ENCODE data around the gene FREM1.

Gene FREM1

DNA sequence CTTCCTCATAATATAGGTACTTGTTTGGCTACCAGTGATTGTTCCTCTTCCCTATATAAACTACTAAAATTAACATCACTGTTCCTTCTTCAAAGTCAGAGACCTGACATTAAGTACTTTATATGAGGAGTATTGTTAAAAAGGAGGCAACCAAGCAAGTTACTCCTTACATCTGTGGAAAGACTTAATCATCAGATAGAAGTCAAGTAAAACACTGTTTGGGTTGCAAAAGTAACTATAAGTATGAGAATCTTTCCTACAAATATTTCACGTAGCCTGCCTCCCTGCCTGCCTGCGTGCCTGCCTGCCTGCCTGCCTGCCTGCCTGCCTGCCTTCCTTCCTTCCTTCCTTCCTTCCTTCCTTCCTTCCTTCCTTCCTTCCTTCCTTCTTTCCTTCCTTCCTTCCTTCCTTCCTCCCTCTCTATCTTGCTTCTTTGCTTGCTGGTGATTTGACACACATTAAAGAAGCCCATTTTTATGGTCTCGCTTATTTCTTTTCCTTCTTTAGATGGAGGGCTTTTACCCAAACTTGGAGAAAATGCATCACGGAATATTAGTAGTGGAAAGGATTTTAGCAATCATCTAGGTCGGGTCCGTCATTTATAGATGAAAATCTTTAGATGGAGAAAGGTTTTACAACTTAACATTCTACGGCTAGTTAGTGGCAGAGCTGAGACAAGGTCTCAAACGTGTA is 190.9 kb downstream of the FREM1 start:
- DNase-seq (ENCODE audit: extremely low spot score): no peak
- TF ChIP-seq NFRKB (IDR thresholded peaks at IDR 0.05) (no peak), TARDBP (IDR thresholded peaks at IDR 0.05) (no peak), ELF4 (IDR thresholded peaks at IDR 0.05) (no peak), FOXK2 (IDR thresholded peaks at IDR 0.05) (no peak), BHLHE40 (IDR thresholded peaks at IDR 0.05; ENCODE audit: borderline replicate concordance) (no peak), HDGF (IDR thresholded peaks at IDR 0.05; ENCODE audit: borderline replicate concordance) (no peak), L3MBTL2 (conservative IDR thresholded peaks at IDR 0.05) (no peak)
- POLR2A ChIA-PET: no interaction called here
- CTCF ChIA-PET: no interaction called here

DNA sequence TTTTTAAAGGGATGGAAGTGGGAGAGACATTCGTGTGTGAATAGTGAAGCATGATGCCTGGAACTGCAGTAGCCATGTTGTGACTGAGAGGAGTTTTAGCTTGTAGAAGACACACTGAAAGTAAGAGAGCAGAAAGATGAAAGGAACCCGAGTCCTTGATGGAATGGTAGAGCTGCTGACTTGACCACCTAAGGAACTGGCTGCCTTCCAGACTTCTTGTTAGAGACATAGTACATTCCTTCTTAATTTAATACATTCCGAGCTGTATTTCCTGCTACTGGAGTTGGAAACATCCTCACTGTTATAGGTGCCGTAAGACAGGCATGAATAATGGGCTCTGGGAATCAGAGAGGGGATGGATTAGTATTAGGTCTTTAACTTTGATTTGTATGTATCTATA is 195.1 kb downstream of the FREM1 start:
- DNase-seq (ENCODE audit: extremely low spot score): no peak
- no peak for TF ChIP-seq ELF4 (IDR thresholded peaks at IDR 0.05)
- TF ChIP-seq LEF1 (IDR thresholded peaks at IDR 0.05; ENCODE audit: borderline replicate concordance): no peak
- TF ChIP-seq BHLHE40 (IDR thresholded peaks at IDR 0.05; ENCODE audit: borderline replicate concordance): no peak
- TF ChIP-seq SUZ12 (IDR thresholded peaks at IDR 0.05): no peak
- TF ChIP-seq FOXK2 (IDR thresholded peaks at IDR 0.05): no peak
- no peak for TF ChIP-seq FOXA1 (IDR thresholded peaks at IDR 0.05)
- TF ChIP-seq HDGF (IDR thresholded peaks at IDR 0.05; ENCODE audit: borderline replicate concordance): no peak
- TF ChIP-seq NFRKB (IDR thresholded peaks at IDR 0.05): no peak
- no peak for TF ChIP-seq FOXM1 (IDR thresholded peaks at IDR 0.05; ENCODE audit: borderline replicate concordance)
- TF ChIP-seq ARNT (IDR thresholded peaks at IDR 0.05): no peak
- TF ChIP-seq, protein P1, sequence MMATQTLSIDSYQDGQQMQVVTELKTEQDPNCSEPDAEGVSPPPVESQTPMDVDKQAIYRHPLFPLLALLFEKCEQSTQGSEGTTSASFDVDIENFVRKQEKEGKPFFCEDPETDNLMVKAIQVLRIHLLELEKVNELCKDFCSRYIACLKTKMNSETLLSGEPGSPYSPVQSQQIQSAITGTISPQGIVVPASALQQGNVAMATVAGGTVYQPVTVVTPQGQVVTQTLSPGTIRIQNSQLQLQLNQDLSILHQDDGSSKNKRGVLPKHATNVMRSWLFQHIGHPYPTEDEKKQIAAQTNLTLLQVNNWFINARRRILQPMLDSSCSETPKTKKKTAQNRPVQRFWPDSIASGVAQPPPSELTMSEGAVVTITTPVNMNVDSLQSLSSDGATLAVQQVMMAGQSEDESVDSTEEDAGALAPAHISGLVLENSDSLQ (IDR thresholded peaks at IDR 0.05): no peak
- no peak for TF ChIP-seq L3MBTL2 (conservative IDR thresholded peaks at IDR 0.05)
- POLR2A ChIA-PET: no interaction called here
- CTCF ChIA-PET: no interaction called here

GRCh38 chr9:14713187-14713767 is 197.0 kb downstream of the FREM1 start:
- TF ChIP-seq ELF4 (IDR thresholded peaks at IDR 0.05) (no peak), FOXA1 (IDR thresholded peaks at IDR 0.05) (no peak), NFRKB (IDR thresholded peaks at IDR 0.05) (no peak)
- DNase-seq (ENCODE audit: extremely low spot score): no peak
- POLR2A ChIA-PET: no interaction called here
- CTCF ChIA-PET: no interaction called here

- DNase-seq (ENCODE audit: extremely low spot score): no peak
- TF ChIP-seq TARDBP (IDR thresholded peaks at IDR 0.05) (no peak), HDGF (IDR thresholded peaks at IDR 0.05; ENCODE audit: borderline replicate concordance) (no peak), LEF1 (IDR thresholded peaks at IDR 0.05; ENCODE audit: borderline replicate concordance) (no peak), SP1 (IDR thresholded peaks at IDR 0.05) (no peak), CTBP1 (IDR thresholded peaks at IDR 0.05; ENCODE audit: borderline replicate concordance) (no peak), ELF4 (IDR thresholded peaks at IDR 0.05) (no peak), FOXA1 (IDR thresholded peaks at IDR 0.05) (no peak), ZNF384 (IDR thresholded peaks at IDR 0.05) (no peak)
- ChIA-PET CTCF (interaction anchor here (0.6 kb wide), 1 partner anchor 644 kb away, joined by 3 read pairs; no protein-coding TSS in a partner anchor), POLR2A (no interaction called here)
Observed at GRCh38 chr9:14710804-14711203, 199.4 kb downstream of the FREM1 start.

GRCh38 chr9:14706530-14707140 is 203.6 kb downstream of the FREM1 start:
- TF ChIP-seq L3MBTL2 (conservative IDR thresholded peaks at IDR 0.05): no peak
- TF ChIP-seq CTBP1 (IDR thresholded peaks at IDR 0.05; ENCODE audit: borderline replicate concordance): no peak
- TF ChIP-seq ARNT (IDR thresholded peaks at IDR 0.05): no peak
- no peak for TF ChIP-seq NFRKB (IDR thresholded peaks at IDR 0.05)
- no peak for TF ChIP-seq ELF4 (IDR thresholded peaks at IDR 0.05)
- TF ChIP-seq LEF1 (IDR thresholded peaks at IDR 0.05; ENCODE audit: borderline replicate concordance): no peak
- no peak for TF ChIP-seq SP1 (IDR thresholded peaks at IDR 0.05)
- TF ChIP-seq ZNF384 (IDR thresholded peaks at IDR 0.05): no peak
- TF ChIP-seq BHLHE40 (IDR thresholded peaks at IDR 0.05; ENCODE audit: borderline replicate concordance): no peak
- no peak for TF ChIP-seq FOXA1 (IDR thresholded peaks at IDR 0.05)
- TF ChIP-seq FOXK2 (IDR thresholded peaks at IDR 0.05): no peak
- POLR2A ChIA-PET: no interaction called here

DNA sequence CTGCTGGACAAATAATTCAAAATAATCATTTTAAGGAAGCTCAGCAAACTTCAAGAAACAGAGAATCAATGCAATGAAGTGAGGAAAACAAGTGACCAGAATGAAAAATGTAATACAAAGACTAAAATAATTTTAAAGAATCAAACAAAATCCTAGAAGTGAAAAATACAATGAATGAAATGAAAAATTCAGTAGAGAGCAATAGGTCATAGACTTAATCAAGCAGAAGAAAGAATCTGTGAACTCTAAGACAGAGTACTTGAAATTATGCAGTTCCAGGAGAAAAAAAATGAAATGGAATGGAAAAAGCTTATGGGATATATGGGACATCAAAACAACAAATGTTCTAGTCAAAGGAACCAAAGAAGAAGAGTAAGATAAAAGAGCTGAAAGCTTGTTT is 205.1 kb downstream of the FREM1 start:
- no peak for DNase-seq (ENCODE audit: extremely low spot score)
- TF ChIP-seq CTBP1 (IDR thresholded peaks at IDR 0.05; ENCODE audit: borderline replicate concordance): no peak
- TF ChIP-seq TARDBP (IDR thresholded peaks at IDR 0.05): no peak
- TF ChIP-seq HDGF (IDR thresholded peaks at IDR 0.05; ENCODE audit: borderline replicate concordance): no peak
- no peak for TF ChIP-seq SUZ12 (IDR thresholded peaks at IDR 0.05)
- no peak for TF ChIP-seq FOXK2 (IDR thresholded peaks at IDR 0.05)
- TF ChIP-seq FOXM1 (IDR thresholded peaks at IDR 0.05; ENCODE audit: borderline replicate concordance): no peak
- no peak for TF ChIP-seq L3MBTL2 (conservative IDR thresholded peaks at IDR 0.05)
- TF ChIP-seq BHLHE40 (IDR thresholded peaks at IDR 0.05; ENCODE audit: borderline replicate concordance): no peak
- ChIA-PET POLR2A (interaction anchor here (0.9 kb wide), 1 partner anchor 12 kb away, joined by 3 read pairs; the partner anchor contains the start of gene ZDHHC21), CTCF (interaction anchor here (0.6 kb wide), 1 partner anchor 405 kb away, joined by 3 read pairs; no protein-coding TSS in a partner anchor)

More at GRCh38 chr9:14706530-14707140, 203.6 kb downstream of the FREM1 start:
- CTCF ChIA-PET: no interaction called here
- no peak for DNase-seq (ENCODE audit: extremely low spot score)

GRCh38 chr9:14704281-14704680 is 205.9 kb downstream of the FREM1 start:
- TF ChIP-seq FOXM1 (IDR thresholded peaks at IDR 0.05; ENCODE audit: borderline replicate concordance) (no peak), FOXK2 (IDR thresholded peaks at IDR 0.05) (no peak), CTBP1 (IDR thresholded peaks at IDR 0.05; ENCODE audit: borderline replicate concordance) (no peak), ZNF384 (IDR thresholded peaks at IDR 0.05) (no peak), NFRKB (IDR thresholded peaks at IDR 0.05) (no peak), ARNT (IDR thresholded peaks at IDR 0.05) (no peak), SP1 (IDR thresholded peaks at IDR 0.05) (no peak), TARDBP (IDR thresholded peaks at IDR 0.05) (no peak), SUZ12 (IDR thresholded peaks at IDR 0.05) (no peak), LEF1 (IDR thresholded peaks at IDR 0.05; ENCODE audit: borderline replicate concordance) (no peak), FOXA1 (IDR thresholded peaks at IDR 0.05) (no peak), ELF4 (IDR thresholded peaks at IDR 0.05) (no peak), HDGF (IDR thresholded peaks at IDR 0.05; ENCODE audit: borderline replicate concordance) (no peak), BHLHE40 (IDR thresholded peaks at IDR 0.05; ENCODE audit: borderline replicate concordance) (no peak), L3MBTL2 (conservative IDR thresholded peaks at IDR 0.05) (no peak)
- TF ChIP-seq, protein P1 (IDR thresholded peaks at IDR 0.05): no peak
- DNase-seq (ENCODE audit: extremely low spot score): no peak
- POLR2A ChIA-PET: no interaction called here
- CTCF ChIA-PET: no interaction called here

Measured in HEK293T (cell line).